HL-60/S4 treated with retinoic acid at 250 ng/mL for 4 days and 3 days (cell line): ENCODE data around the gene BNC2.

Experiments used
- in situ Hi-C: fragments of 300-500 bp; cut with MboI; formaldehyde crosslinking; loops from 2 replicates; pipeline ENCODE4 v1.7.0; 2022; ENCODE audit warnings: low sequenced_read_pairs

The BNC2 gene

GRCh38 chr9:16387382-16387781, 483.1 kb downstream of the BNC2 start:
- in situ Hi-C loops, result no loop called here

DNA sequence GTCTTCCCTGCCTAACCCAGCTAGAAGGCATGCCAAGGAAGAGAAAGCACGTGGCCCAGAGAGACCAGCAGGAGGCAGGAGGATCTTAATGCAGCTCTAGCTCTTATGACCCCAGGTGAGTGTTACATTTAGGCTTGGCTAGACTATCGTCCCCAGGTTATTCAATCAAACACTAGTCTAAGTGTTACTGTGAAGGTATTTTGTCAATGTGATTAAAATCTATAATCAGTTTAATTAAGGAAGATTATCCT, 483.7 kb downstream of the BNC2 start:
- in situ Hi-C loops, result no loop called here

DNA sequence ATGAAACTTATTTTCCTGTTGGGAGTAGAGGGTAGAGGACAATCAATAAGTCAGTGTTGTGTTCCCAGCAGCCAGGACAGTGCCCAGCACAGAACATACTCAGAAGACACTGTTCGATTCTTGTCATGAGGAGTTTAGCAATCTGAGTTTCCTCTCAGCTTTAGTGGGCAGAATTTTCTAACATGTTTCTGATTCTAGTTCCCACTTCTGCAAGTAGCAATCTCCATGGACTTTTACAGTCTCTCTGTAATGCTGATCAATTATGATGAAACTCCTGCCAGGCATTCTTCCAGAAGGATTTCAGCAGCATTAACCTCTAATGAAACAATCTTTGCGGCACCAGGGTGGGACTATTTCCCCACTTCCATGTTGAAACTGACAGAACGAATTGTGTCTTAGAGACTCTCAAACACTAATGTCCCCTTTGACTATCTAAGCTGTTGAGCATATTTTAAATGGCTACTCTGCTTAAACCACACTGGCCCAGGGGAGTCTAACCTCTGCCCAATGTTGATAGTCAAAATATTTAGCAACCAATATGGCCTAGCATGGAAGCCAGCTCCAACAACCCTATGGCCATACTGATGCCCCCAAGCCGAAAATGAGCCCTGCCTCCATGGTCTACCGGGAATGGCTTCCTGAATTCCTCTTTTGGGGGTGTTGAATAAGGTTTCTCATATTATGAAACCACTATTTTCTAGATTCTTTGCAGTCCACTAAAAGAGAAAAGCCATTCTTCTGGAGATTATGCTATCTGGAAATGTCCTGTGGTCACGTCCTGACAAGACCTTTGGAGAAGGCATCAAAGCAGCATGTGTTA, 484.3 kb downstream of the BNC2 start:
- in situ Hi-C loops, result no loop called here

GRCh38 chr9:16385590-16385989, 484.9 kb downstream of the BNC2 start:
- in situ Hi-C loops, result no loop called here

DNA sequence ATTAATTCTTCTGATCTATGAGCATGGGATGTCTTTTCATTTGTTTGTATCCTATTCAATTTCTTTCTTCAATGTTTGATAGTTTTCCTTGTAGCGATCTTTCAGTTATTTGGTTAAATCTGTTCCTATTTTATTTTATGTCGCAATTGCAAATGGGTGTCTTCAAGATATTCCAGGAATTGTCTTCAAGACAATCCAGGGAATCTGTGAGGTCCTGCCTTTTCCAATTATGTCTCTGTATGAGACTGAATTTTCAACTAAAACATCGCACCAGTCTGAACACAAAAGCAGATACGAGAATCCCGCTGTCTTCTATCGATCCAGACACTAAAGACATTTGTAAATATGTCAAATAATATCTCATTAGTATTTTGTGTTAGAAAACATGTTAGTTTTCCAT, 485.5 kb downstream of the BNC2 start:
- in situ Hi-C loops, result no loop called here

DNA sequence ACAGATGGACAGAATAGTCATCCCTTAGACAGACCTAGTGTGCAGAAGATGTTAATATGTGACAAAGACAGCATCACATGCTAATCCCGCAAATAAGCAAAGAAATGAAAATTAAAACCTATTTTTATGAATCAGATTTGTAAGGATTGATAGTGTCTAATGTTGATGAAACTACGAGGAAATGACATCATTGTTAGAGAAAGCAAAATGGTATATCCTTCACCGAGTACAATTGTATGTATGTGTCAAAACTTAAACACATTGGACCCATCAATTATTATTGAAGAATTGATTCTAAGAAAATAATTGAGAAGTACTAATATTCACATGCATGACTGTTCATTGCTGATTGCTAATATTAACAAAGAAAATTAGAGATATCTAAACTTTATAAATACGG, 493.2 kb downstream of the BNC2 start:
- in situ Hi-C loops, result no loop called here

DNA sequence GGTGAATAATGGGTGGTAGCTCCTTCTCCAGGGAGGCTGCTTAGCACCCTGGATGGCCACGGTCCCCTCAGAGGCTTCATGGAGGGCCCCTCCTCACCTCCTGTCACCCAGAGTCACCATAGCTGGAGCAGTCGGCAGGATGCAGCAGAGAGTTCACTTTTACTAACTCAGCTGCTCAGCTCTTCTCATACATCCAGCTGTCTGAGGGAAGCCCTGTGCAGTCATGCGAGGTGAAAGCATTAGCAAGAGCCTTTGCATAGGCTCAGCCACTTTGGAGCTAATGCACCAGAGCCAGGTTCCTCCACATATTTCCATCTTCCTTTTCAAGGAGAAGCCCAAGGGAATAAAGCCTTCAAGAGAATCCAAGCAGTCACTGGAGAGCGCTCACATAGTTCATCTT, 499.2 kb downstream of the BNC2 start:
- in situ Hi-C loops, result no loop called here

DNA sequence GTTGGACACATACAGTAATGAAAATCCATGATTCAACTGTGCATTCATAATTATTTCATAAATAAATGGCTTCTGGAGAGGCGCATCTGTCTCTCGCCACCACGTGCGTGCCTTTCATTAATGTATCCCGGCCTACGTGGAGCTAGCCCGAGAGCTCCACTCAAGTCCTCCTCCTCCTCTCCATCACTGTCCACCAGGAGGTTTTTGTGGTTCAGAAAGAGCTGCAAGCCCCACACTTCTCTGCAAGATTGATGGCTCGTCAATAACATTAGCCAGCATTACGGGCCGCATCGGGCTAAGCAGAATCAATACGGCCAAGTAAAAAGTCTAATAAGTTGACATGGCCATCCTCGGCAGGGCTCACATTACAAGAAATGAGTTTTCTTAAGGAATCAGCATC, 499.8 kb downstream of the BNC2 start:
- in situ Hi-C loops, result no loop called here

DNA sequence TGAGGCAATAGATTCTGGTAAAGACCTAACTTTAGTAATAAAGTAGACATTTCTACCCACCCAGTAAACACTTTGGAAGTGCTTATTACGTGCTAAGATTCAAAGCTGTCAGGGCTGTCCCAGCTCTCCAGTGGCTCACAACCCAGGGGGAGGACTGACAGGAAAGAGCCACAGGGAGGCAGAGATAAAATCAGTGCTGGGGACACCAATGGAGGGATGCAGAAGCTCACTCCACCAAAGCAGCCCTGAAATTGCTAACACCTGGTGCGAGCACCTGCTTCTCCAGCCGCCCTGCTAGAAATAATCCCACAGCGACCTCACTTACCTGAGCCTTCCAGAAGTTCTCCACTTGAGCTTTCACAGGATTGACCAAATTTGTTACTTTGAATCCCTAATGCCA, 501.0 kb downstream of the BNC2 start:
- in situ Hi-C loops, result no loop called here

DNA sequence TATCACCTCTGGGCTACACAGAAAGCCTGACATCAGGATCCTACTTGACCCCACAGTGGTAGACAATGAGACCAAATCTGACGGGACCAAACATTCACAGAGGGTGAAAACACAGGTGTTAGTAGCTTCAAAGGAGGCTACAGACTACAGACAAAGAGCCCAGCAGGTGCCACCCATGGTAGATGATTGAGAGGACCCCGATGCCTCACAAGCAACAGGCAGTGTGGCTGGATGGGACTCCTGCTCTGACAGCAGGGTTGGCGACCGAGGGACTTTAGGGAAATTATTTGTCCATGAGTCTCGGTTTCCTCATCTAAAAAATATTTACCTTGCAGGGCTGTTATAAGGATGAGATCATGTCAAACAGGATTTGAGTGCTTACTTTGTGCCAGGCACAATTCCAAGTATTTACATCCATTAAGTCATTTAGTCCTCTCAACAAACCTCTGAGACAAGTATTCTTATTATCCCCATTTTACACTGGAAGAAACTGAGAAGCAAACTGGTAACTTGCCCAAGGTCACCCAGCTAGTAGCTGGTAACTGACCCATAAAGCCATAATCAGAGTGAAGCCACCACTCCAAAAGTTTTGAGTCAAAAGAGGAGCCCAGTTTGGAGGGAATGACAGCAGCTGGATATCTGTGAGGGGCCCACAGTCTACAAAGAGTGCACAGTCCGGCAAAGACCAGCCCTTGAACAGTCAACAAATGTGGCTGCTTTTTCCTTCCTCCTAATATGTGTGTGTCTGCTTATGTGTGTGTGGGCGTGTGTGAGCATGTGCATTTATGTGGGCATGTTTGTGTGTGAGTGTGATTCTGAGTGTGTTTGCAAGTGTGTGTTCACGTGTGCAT, 502.0 kb downstream of the BNC2 start:
- in situ Hi-C loops, result no loop called here

GRCh38 chr9:16367605-16368231, 502.8 kb downstream of the BNC2 start:
- in situ Hi-C loops, result no loop called here

GRCh38 chr9:16364347-16364746, 506.1 kb downstream of the BNC2 start:
- in situ Hi-C loops, result no loop called here

GRCh38 chr9:16363916-16364315, 506.6 kb downstream of the BNC2 start:
- in situ Hi-C loops, result no loop called here

DNA sequence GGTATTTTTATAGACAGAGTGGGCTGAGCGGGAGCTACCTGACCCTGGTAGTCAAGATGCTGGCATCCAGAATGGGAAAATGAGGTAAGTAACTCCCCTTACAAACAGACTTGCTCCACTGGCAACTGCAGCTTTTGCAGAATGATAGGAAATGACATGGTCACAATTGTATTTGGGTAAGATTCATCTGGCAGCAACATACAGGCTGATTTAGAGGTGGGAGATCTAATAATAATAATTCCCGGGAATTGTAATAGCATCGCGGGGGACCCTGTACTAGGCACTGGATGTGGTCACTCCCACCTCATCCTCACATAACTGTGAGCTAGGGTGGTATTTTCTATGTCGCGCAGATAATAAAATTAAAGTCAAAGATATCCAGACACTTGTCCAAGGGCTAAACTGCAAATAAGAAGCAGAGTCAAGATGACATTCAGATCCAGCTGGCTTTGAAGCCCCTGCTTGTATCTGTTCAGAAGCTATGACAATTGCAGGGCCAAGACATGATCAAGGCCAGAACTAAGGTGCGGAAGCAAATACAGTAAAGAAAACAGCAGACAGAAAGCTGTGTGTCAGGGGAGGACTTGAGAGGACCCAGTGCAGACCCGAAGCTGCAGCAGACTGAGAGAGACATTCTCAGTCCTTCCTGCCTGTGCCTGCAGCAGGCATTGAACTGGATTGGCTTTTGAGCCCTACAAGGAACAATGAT, 507.2 kb downstream of the BNC2 start:
- in situ Hi-C loops, result no loop called here

GRCh38 chr9:16361939-16362338, 508.5 kb downstream of the BNC2 start:
- in situ Hi-C loops, result no loop called here

DNA sequence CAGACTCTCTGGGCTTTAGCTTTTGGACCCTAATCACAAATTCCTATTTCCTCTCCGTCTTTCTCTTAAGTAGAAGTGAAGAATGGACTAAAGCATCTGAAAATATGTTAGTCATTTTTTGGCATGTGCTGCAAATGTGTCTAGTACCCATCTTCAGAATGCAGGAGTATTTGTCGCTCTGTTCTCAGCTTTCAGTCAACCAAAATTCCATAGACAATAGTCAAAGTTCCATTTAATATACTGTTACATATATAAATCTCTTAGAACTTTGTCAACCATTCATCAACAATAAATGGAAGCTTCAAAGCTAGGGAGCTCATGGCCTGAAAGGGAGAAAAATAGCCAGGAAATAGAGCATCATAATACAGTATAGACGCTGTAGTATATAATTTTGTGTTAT, 509.4 kb downstream of the BNC2 start:
- in situ Hi-C loops, result no loop called here

GRCh38 chr9:16360247-16360646, 510.2 kb downstream of the BNC2 start:
- in situ Hi-C loops, result no loop called here
